SIG-M5 treated with dmso at 0.1 percent for 504 hours (cell line): Measurements from ENCODE around the gene RPL29.
A peak's percentile ranks its signal among the peaks of the same experiment; 100 is the strongest.

Experiments used
- DNase-seq: peaks from one replicate; lab custom pipeline; 2025; ENCODE audit not compliant: unreplicated experiment; lab: John Stamatoyannopoulos, UW

The RPL29 gene

DNA sequence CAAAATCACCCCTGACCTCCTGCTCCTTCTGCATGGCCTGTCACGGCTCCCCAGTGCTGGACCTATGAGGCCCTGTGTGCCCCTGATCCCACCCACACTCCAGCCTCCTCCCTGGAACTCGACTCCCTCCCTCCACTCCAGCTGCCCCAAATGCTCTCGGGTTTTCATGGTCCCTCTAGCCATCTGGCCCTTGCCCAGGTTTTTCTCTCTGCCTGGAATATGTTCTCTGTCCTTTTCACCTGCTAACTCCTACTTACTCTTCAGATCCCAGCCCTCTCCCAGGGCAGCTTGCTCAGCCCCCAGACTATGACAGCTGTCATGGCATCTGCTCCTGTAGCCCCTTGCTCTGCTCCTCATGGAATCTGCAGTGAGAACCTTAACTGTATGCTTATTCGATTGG is 30.3 kb upstream of the RPL29 start:
- no peak for DNase-seq

DNA sequence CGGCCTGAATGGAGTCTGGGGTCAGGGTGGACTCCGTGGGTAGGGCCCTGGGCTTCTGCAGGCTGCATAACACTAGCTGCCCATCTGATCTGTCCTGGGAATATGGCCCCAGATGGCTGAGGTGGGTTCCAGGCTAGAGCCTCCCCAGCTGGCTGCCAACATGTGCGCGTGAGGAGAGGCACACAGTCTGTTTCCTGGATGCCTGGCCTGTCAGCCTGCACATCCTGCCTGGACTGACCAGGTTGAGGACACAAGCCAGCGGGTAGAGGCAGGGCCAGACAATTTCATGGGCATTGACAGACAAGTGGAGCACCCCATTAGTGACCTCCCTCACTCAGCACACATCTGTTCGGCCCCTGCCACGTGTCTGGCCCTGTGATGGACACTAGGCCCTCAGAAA is 29.8 kb upstream of the RPL29 start:
- no peak for DNase-seq

DNA sequence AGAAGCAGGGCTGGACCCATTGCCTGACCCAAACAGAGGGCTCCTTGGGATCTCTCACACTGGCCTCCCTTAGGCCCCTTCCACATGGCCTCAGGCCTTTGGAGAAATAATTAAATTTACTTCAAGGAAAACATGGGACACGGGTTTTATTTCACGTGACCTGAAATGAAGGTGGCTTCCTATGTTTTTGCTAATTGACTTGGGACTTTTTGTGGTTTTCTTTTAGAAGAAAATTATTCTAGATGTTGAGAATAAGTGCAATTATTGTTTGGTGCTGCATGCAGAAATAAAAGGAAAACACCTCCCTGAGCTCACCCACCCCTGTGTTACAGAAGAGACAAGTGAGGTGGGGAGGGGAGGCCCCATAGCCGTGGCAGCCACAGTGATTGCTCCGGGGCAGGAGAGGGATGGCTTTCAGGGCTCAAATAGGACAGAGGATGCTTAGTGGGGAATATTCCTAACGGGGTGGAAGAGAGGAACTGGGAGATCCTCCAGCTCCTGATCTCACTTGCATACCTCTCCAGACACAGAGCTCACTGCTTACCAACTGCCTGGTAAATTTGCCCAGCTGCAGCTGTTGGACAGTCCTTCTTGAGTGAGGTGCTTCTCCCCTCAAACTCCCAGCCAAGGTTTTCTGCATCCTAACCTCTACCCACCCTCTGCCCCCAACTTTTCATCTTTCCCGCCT is 29.2 kb upstream of the RPL29 start:
- no peak for DNase-seq

DNA sequence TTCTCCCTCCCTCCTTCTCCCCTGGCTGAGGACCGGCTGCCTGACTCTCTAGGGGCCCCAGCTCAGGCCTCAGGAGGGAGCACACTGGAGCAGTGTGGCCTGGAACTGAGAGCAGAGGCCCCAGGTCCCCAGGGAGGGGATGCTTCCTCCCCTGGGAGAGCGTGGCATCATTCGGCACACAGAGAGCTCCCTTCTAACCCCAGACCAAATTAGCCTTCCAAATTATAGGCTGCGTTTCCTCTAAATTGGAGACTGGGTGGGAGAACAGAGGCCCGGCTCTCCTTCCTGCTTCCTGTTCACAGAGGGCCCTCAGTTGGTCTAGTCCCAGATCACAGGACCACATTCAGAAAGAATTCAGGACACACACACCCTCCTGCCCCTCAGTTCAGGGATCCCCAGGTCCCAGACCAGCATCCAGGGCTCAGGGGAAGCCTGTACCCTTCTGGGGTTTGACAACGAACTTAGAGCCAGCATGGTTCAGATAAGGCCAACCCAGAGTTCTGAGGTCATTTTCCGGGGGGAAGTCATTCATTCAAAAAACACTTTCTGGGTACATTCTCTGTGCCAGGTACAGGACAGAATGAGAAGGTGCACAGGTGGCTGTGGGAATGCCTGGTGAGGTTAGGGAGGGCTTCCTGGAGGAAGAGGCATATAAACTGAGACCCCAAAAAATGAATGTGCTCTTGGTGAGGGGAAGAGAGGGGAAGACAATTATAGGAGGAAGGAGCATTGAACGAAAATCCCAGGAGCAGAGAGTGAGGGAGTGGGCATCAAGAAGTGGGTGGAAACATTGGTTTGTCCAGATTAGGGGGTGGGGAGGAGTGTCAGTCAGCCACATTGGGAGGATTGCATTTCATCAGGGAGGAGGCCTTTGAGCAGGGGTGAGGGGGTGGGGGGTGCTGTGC is 28.4 kb upstream of the RPL29 start:
- DNase-seq = no peak

DNA sequence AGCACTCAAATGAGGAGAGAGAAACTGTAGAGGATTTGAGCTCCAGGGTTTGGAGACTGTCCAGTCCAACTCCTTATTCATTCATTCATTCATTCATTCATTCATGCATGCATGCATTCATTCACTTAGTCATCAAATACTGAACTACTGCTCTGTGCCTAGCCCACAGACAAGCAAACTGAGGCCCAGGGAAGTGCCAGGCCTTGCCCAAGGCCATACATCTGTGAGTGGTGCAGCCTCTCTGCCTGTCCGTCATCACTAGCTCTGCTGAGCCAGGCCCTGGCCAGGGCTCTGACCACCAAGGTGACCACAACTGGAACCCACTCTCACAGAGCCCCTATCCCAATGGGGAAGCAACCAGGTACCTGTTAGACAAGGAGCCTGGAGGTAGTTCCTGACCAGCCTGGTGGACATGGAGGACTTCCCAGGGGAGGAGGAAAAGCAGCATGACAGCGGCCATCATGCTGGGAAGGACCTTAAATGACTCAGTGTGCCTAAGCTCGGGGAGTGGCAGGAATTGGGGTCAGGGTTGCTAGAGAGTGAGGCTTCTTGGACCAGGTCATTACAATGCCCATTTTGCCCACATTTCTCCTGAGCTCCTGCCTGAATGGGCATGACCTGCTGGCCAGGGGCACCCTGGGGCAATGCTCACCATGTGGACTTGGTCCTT is 27.5 kb upstream of the RPL29 start:
- DNase-seq = no peak

DNA sequence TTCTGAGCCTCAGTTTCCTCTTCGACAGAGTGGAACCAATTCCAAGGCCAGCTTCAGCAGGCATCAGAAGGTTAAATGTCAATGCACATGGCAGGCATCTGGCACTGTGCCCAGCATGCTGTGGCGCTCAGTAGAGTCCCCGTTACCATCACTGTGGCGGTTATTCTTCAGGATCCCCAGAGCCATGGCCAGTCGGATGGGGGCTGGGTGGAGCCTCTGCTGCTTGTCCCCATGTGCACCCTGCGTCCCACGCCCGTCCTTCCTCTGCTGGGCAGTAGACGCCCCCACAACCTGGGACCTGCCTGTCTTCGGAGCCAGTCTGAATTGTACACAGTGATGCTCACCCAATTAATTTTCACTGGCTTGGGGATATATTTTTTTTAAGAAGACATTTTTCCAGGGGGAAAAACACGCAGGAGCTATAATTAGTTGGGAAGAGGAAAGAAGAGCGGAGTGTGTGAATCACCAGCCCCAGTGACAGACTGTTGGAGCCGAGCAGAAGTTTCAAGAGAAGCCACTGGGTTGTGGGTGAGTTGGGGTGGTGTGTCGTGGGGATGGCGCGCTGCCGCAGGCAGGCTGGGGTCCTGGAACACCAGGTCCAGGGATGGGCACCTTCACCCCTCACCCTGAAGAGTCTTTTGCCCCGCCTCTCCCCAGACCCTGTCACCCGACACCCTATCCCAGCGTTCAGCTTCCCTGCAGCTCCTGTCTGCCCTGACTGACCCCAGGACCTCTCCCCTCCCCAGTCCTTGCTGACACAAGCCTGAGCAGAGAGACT is 26.8 kb upstream of the RPL29 start:
- no peak for DNase-seq

DNA sequence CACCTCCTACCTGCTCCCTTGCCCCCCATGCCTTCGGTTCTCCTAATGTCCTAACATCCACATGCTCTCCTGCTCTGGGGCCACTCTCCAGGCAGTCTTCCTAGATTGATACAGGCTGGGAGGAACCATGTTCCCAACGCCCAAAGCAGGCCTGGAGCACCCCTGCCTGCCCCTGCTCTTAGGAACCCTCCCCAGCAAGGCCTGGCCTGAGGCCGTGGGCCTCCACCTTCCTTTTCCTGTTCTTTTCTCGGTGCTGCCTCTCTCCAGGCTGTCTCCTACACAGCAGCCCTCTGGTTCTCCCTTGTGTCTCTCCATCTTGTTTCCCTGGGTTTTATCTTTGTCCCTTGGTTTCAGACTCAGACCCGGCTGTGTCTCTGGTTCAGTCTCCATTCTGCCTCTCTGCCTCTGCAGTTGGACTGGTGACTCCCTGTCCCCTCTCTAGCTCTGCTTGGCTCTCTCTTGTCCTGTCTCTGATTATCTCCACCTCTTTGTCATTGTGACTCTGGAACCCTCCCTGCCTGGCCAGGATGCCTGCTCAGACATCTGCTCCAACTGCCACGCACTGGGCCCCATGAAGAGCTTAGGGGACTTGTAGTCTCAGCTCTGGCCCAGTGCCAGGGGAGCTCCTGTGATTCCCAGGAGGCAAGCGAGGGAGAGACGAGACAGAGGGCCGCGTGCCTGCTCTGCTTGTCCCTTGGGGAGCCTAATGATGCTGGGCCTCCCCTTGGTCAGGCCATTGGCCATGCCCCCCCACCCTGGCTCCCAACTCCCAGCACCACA is 26.0 kb upstream of the RPL29 start:
- DNase-seq = no peak

DNA sequence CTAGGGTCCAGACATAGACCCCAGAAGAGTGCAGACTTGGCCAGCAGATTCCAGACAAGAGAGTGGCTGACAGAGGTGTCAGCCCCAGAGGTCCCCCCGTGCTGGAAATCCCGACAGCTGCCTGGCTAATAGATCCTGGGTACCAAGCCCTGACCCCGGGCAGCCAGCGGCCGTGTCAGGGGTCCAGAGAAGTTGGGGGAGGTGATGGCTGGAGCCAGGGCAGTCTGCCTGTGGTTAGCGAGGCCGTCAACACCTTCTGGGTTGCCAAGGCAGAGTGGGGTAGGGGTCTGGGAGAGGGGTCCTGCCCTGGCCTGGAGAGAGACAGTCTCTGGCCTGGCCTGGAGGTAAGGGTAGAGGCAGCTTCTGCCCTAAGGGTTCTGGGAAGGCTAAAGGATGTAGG is 25.1 kb upstream of the RPL29 start:
- DNase-seq = no peak

DNA sequence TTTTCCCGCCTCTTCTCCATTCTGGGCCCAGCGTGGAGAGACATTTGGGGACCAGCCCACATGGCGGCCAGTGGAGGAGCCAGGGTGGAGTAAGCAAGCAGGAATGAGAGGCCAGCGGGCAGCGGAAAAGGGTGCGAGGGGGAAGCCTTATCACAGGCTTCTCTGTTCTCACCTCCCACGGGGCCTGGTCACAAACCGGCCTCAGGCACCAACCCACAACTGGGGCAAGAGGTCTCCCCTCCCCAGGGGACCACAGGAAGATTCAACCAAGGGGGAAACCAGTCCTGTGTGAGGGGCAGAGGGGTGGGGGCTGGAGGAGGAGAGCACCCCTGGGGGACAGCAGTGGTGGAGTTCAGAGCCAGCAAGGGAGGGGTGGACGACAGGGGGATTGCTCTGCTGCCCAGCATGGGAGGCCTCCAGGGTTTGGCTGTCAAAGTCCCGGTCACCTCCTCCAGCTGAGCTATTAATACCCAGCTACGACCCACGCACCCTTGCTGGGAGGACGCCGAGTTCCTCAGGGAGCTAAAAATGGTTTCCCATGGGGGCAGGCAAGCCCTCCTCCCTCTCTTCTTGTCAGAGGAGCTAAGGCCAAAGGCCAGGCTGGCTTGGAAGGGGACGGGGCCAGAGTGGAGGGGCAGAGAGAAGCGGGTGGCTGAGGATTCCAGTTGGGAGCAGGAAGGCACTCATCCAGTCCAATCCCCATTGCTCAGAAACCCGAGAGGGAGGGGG is 23.8 kb upstream of the RPL29 start:
- no peak for DNase-seq

DNA sequence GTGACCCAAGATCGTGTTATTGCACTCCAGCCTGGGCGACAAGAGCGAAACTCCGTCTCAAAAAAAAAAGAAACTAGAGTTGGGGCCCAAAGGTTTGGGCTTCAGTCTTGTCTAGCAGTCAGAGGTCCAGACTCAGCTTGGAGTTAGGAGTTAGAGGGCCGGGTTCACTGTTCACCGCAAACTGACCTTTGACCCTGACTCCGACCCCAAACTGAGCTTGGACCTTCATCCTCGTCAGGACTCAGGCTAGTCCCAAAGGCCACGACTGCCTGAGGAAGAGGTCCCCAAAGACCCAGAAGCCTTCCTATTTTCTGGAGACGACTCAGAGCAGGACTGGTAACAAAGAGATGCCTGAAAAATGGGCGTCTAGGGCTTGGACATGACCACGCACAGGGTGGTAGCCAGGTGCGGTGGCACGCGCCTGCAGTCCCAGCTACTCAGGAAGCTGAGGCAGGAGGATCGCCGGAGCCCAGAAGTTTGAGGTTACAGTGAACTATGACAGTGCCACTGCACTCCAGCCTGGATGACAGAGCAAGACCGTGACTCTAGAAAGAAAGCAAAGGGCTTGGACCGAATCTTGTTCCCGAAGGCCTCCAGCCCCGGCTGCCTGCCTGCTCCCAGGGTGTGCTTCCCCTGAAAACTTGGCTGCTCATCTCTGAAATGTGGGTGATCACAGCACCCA is 22.8 kb upstream of the RPL29 start:
- no peak for DNase-seq

DNA sequence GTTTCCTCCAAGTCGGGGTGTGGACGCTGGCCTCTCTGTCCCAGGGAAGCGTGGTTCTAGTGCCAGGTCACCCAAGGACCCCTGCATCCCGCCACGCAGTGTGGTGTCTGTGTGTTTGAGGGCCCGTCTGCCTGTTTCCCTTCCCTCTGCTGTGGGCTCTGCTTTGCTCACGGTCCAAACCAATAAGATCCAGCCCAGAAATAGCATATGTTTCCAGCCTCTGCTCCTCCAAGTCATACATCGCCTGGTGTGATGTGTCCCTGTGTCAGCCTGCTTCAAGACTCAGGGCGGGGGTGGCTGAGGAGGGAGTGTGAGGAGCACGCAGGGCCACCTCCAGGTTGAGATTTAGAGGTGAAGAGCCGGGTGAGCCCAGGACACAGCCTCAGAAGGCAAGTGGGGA is 21.9 kb upstream of the RPL29 start:
- no peak for DNase-seq

DNA sequence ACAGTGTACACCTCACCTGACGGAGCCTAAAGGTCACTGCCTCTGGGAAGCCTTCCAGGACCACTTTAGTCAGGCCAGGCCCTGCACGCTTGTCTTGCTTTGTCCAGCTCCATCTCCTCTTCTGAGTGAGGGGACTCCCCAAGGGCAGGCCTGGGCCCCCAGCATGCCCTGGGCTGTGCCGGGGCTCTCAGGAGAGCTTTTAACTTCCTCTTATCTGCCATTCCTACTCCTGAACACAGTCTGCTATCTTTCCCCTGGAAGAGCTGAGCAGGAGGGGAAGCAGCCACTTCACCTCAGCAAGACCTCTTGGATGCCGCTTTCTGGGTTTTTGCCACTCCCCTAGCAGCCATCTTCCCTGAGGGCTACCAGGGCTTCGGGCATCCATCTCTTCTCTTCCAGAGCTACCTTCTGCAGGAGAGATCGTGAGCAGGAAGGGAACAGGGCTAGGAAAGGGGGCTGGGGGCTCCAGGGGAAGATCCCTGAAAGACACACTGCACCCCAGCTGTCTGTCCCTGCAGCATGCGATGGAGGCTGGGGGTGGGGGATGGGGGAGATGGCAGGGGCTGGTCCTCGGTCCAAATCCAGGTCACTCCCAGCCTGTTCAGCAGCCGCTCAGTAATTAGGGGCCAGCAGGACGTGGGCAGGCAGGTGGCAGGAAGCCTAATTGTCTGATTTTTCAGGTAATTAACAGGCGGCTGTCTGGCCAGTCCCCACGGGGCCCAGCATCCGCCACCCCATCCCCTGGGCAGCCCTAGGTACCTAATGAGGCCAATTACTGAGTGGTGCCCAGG is 19.9 kb upstream of the RPL29 start:
- no peak for DNase-seq

DNA sequence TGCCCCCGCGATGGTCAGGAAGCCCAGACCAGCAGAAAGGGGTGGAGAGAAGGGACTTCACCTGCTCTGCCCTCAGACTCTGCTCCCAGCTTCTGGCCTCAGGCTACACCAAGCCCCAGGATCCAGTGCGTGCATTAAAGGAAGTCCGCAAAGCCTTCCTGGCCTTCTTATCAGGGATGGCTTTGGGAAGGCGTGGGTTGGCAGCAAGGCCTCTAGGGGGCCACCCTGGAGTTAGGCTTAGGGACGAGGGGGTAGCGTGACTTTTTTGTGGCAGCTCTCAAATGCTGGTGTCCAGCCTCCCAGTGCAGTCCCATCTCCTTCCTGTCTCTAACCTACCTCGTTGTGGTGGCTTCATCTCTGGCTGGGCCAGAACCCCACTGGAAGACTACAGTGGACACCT is 18.9 kb upstream of the RPL29 start:
- DNase-seq = peak; percentile 13

DNA sequence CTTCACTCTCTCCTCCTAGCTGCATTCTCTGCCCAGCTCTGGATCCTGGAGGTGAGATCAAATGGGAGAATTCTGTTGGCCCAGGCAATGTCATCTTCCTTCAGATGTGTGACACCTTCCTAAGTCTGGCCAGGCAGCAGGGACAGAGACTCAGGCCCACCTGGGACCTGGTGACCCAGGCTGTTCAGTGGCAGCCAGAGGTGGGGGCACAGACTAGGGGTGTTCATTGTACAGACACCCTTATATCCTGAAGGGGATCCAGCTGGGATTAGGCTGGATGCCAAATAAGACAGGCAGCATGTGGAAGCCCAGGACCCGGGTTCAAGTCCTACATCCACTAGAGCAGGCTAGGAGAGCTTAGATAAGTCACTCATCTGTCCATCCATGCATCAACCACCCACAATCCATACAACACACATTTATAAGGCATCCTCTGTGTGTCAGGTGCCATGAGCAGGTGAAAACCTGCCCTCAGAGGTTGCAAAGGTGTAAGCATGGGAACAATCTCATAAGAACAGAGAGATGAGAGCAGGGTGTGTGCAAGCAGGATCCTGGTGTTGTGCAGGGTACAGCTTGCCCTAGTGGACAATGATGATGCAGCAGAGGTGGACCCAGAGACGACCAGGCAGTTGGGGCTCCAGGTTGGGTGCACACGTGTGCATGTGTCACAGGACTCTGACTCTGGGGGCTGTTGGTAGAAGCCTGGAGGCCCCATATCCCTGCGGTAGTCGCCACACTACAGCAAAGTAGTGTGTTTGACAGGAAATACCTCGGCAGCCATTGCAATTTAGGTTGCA is 18.3 kb upstream of the RPL29 start:
- no peak for DNase-seq

DNA sequence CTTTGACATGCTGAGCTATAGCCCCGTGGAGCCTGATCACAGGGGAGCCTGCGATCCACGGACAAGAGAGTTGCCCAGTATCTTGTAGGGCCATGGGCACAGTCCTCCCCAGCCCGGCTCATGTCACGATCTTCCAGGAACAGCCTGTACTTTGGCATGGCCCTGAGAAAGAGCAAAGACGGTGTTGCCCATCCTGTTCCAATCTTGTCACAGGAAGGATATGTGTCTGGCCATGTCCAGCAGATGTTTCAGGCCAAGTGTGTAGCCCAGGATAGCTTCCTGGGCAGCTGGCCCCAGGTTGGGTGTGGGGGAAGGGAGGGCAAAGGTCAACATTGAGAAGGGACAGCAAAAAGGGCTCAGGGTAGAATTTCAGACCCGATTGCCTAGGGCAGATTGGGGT is 17.0 kb upstream of the RPL29 start:
- no peak for DNase-seq

DNA sequence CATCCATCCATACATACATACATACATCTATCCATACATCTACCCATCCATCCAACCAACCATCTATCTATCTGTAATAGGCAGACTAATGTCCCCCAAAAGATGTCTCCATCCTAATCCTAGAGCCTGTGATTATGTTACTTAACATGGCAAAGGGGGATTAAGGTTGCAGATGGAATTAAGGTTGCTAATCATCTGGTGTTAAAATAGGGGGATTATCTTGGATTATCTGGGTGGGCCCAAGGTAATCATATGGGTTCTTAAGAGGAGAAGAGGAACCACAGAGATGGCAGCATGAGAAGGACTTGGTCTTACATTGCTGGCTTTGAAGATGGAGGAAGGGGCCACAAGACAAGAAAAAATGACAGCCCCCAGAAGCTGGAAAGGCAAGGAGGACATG is 14.7 kb upstream of the RPL29 start:
- DNase-seq = no peak

DNA sequence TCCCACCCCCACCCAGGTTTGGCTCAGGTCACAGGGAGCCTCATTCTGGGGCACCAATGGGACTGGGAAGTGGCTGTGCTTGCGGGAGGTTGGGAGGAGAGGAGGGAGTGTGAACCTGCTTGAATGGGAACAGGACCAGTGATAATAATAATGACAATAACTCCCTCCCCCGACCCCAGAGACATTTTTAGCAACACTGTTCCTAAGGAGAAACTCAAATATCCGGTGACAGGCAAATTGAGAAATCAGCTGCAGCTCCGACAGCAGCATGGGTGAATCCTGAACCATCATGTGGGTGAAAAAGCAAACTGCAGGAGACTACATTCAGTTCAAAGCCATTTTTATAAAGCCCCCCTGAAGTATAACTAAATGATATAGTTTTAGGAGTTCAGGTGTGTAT is 11.6 kb upstream of the RPL29 start:
- DNase-seq = peak; percentile 74

DNA sequence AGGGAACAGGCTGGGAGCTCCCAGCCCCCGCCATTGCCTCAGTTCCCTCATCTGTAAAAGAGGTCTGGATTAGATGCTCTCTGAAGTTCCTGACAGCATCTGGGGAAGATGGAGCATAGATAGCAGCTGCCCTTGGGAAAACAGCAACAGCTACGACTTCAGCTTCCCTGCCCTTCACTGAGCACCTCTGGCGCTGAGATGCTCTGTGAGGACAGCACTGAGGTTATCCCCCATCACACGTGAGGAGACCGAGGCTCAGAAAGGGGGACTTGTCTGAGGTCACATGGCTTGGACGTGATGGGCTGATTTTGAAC is 11.1 kb upstream of the RPL29 start:
- DNase-seq = no peak
